SK-N-SH (cell line): ENCODE data around the gene TRIM14. TPM values are rescaled to one million over a fixed set of nuclear protein-coding genes. Genes with fewer than 3 reads are reported as not detected.
"Not testable (repeated sequence)": the region's sequence is repeated elsewhere in the genome, so short reads cannot be mapped to it uniquely, and the experiment has no call there.

ENCODE experiments used
- CTCF ChIA-PET: fragments of 300-600, 350-600 bp; formaldehyde crosslinking; extraction: SDS; loops from one replicate; lab custom pipeline; 2021; lab: Yijun Ruan, JAX
- POLR2A ChIA-PET: fragments of 350-600 bp; sonication (Branson Sonifier 250); formaldehyde crosslinking; extraction: SDS; loops from one replicate; lab custom pipeline; 2020; ENCODE audit warnings: antibody characterized with exemption, inconsistent platforms; lab: Yijun Ruan, JAX
- DNase-seq: peaks from one replicate; pipeline ENCODE4 v3.0.0; 2012
- H2AFZ ChIP-seq: fragments of 200-600 bp; sonication (generic); 2 replicates; pipeline ENCODE4 v1.8.1; 2016; ENCODE audit warnings: antibody characterized with exemption, mild to moderate bottlenecking, low read depth
- H3F3A ChIP-seq: fragments of 200-600 bp; sonication (generic); replicated peaks from 2 replicates; pipeline ENCODE3; 2016; ENCODE audit warnings: antibody characterized with exemption, mild to moderate bottlenecking; ENCODE audit not compliant: insufficient read depth
- H3K27ac ChIP-seq, 2 experiments: fragments of 200-500 bp in 1 of 2; fragments of 200-600 bp in 1 of 2; sonication (Bioruptor generic) in 1 of 2; sonication (generic), shearing (Covaris generic) in 1 of 2; 2 replicates each; pipeline versions ENCODE4 v1.5.1 to v1.6.1; 2014 to 2016; ENCODE audit warnings: low read depth in 2 of 2, inconsistent platforms in 1 of 2, low read length in 1 of 2, mild to moderate bottlenecking in 1 of 2, mixed read lengths in 1 of 2
- H3K27me3 ChIP-seq: fragments of 200-600 bp; sonication (generic), shearing (Covaris generic); 2 replicates; pipeline ENCODE4 v1.6.1; 2016; ENCODE audit warnings: mixed run types; ENCODE audit not compliant: insufficient read depth
- H3K36me3 ChIP-seq, 2 experiments: fragments of 200-500 bp in 1 of 2; fragments of 200-600 bp in 1 of 2; sonication (Bioruptor generic) in 1 of 2; sonication (generic) in 1 of 2; replicated peaks in 1 of 2; 2 replicates each; pipeline versions ENCODE3 to v1.5.1; 2014 to 2016; ENCODE audit warnings: low read length in 1 of 2, mild to moderate bottlenecking in 1 of 2; ENCODE audit not compliant: insufficient read depth in 2 of 2, control insufficient read depth in 1 of 2
- H3K4me1 ChIP-seq, 2 experiments: fragments of 200-500 bp in 1 of 2; fragments of 200-600 bp in 1 of 2; sonication (Bioruptor generic) in 1 of 2; sonication (generic), shearing (Covaris generic) in 1 of 2; 2 replicates each; pipeline versions ENCODE4 v1.5.1 to v1.6.1; 2014 to 2016; ENCODE audit warnings: low read depth in 1 of 2, low read length in 1 of 2, mixed run types in 1 of 2; ENCODE audit not compliant: insufficient read depth in 2 of 2, control insufficient read depth in 1 of 2
- H3K4me2 ChIP-seq: fragments of 200-600 bp; sonication (generic), shearing (Covaris generic); 2 replicates; pipeline ENCODE4 v1.6.1; 2017; ENCODE audit warnings: mixed run types
- H3K4me3 ChIP-seq, 2 experiments: fragments of 200-500 bp in 1 of 2; fragments of 200-600 bp in 1 of 2; sonication (Bioruptor generic) in 1 of 2; sonication (generic), shearing (Covaris generic) in 1 of 2; 2 replicates each; pipeline versions ENCODE4 v1.5.1 to v1.8.1; 2014 to 2016; ENCODE audit warnings: low read depth in 2 of 2, inconsistent platforms in 1 of 2, low read length in 1 of 2, mild to moderate bottlenecking in 1 of 2, mixed read lengths in 1 of 2, moderate library complexity in 1 of 2
- H3K79me2 ChIP-seq: fragments of 200-600 bp; sonication (generic); 2 replicates; pipeline ENCODE4 v1.8.1; 2017; ENCODE audit warnings: mild to moderate bottlenecking; ENCODE audit not compliant: insufficient read depth
- H3K9ac ChIP-seq: fragments of 200-600 bp; sonication (generic); 2 replicates; pipeline ENCODE4 v1.6.1; 2017; ENCODE audit warnings: mixed run types
- H3K9me2 ChIP-seq: fragments of 200-600 bp; sonication (generic); 2 replicates; pipeline ENCODE4 v1.6.1; 2017; ENCODE audit warnings: mixed run types
- H3K9me3 ChIP-seq: fragments of 200-600 bp; sonication (generic); 2 replicates; pipeline ENCODE4 v1.6.1; 2017; ENCODE audit warnings: mixed run types, mild to moderate bottlenecking, moderate library complexity
- H4K20me1 ChIP-seq: fragments of 200-600 bp; sonication (generic); 2 replicates; pipeline ENCODE4 v1.6.1; 2017; ENCODE audit warnings: mild to moderate bottlenecking, mixed run types; ENCODE audit not compliant: insufficient read depth
- ELF1 ChIP-seq: IDR thresholded peaks from 2 replicates; pipeline ENCODE4 v1.4.0; 2012
- EP300 ChIP-seq, 2 experiments: IDR thresholded peaks; 2 replicates each; pipeline versions ENCODE4 v1.4.0 to v1.6.1; 2012; ENCODE audit warnings: borderline replicate concordance in 1 of 2, low read depth in 1 of 2, low read length in 1 of 2
- EZH2phosphoT487 ChIP-seq: fragments of 200-600 bp; sonication (generic); IDR thresholded peaks from 2 replicates; pipeline ENCODE4 v1.6.1; 2017; ENCODE audit warnings: low read depth, mixed run types, mild to moderate bottlenecking, antibody characterized with exemption, moderate library complexity, borderline replicate concordance
- FOSL2 ChIP-seq: IDR thresholded peaks from 2 replicates; pipeline ENCODE4 v1.4.0; 2012; ENCODE audit warnings: low read depth, mild to moderate bottlenecking, moderate library complexity, borderline replicate concordance
- GABPA ChIP-seq: IDR thresholded peaks from 2 replicates; pipeline ENCODE4 v1.4.0; 2012; ENCODE audit warnings: low read depth, mild to moderate bottlenecking
- GATA2 ChIP-seq: sonication (generic); formaldehyde crosslinking; IDR thresholded peaks from 2 replicates; pipeline ENCODE4 v1.5.0; 2020; ENCODE audit warnings: mild to moderate bottlenecking, missing genetic modification reagents
- IRF3 ChIP-seq: fragments of 150-350 bp; IDR thresholded peaks from 2 replicates; pipeline ENCODE4 v1.6.1; 2016; ENCODE audit warnings: mild to moderate bottlenecking, low read depth, low read length
- MXI1 ChIP-seq: IDR thresholded peaks from 2 replicates; pipeline ENCODE4 v1.6.1; 2012; ENCODE audit warnings: mild to moderate bottlenecking, low read depth, low read length, improper control_type of control experiment
- NFIC ChIP-seq: IDR thresholded peaks from 2 replicates; pipeline ENCODE4 v1.4.0; 2012; ENCODE audit warnings: borderline replicate concordance
- POLR2AphosphoS5 ChIP-seq: IDR thresholded peaks from 2 replicates; pipeline ENCODE4 v1.6.1; 2012; ENCODE audit warnings: low read depth, low read length
- RCOR1 ChIP-seq: fragments of 150-350 bp; IDR thresholded peaks from 2 replicates; pipeline ENCODE4 v1.6.1; 2017; ENCODE audit warnings: antibody characterized with exemption, low read length
- REST ChIP-seq: IDR thresholded peaks from 2 replicates; pipeline ENCODE4 v1.6.1; 2012; ENCODE audit warnings: mild to moderate bottlenecking, low read depth, low read length, moderate library complexity
- RFX5 ChIP-seq: IDR thresholded peaks from 2 replicates; pipeline ENCODE4 v1.6.1; 2012; ENCODE audit warnings: mild to moderate bottlenecking, improper control_type of control experiment, low read length
- TAF1 ChIP-seq: IDR thresholded peaks from 2 replicates; pipeline ENCODE4 v1.6.1; 2012; ENCODE audit warnings: low read depth, mild to moderate bottlenecking, low read length, moderate library complexity, borderline replicate concordance
- TCF12 ChIP-seq: IDR thresholded peaks from 2 replicates; pipeline ENCODE4 v1.4.0; 2012
- TEAD4 ChIP-seq: IDR thresholded peaks from 2 replicates; pipeline ENCODE4 v1.4.0; 2012; ENCODE audit warnings: mild to moderate bottlenecking, borderline replicate concordance; ENCODE audit not compliant: insufficient read depth
- USF1 ChIP-seq: IDR thresholded peaks from 2 replicates; pipeline ENCODE4 v1.4.0; 2012; ENCODE audit warnings: low read depth, borderline replicate concordance
- YY1 ChIP-seq: IDR thresholded peaks from 2 replicates; pipeline ENCODE4 v1.4.0; 2012; ENCODE audit warnings: low read depth, mild to moderate bottlenecking
- WGBS: methylation state at CpG from one replicate; pipeline ENCODE4 v1.1.6; 2017; ENCODE audit warnings: low lambda C conversion rate; 5-methylcytosine and 5-hydroxymethylcytosine counted together
- polyA plus RNA-seq, 3 experiments: library from polyadenylated mRNA; depleted of rRNA; stranded (reverse); fragments of >200 nt; gene quantifications; 2 replicates each; pipeline ENCODE4 v1.2.3, GENCODE V29; 2012

TRIM14 gene
- polyA plus RNA-seq, 1 of the 3 experiments (the other 2 are of a cell fraction) = 15.3 TPM

GRCh38 chr9:98091735-98092612, 27.0 kb downstream of the TRIM14 start:
- no peaks in the 10 kb centered on the region for H3K4me1 ChIP-seq
- H3K9ac ChIP-seq = no peak overlapping the region
- ChIA-PET POLR2A (no interaction called here), CTCF (interaction anchor here (0.7 to 1.8 kb wide), 9 partner anchors 17 to 172 kb away, joined by 3 to 5 read pairs (median 3); partner anchors contain the start of gene TRIM14)
- WGBS = 98% methylated on average over 16 of the region's 17 CpGs
- H3K27me3 ChIP-seq = no peaks in the 10 kb centered on the region
- H4K20me1 ChIP-seq = no peaks in the 10 kb centered on the region
- no peak overlapping the region for H3K27ac ChIP-seq
- H3K4me3 ChIP-seq = no peak overlapping the region
- TF ChIP-seq USF1 (no peak), TEAD4 (no peak), ELF1 (no peak), FOSL2 (no peak), GATA2 (CRISPR knock-in tag) (no peak), IRF3 (no peak), REST (no peak), RCOR1 (no peak), POLR2AphosphoS5 (no peak), MXI1 (no peak), RFX5 (no peak), GABPA (no peak), EP300 (IDR thresholded peaks at IDR 0.05; ENCODE audit: borderline replicate concordance in 1 of 2, low read depth in 1 of 2, low read length in 1 of 2) (no peak), EZH2phosphoT487 (no peak), TCF12 (no peak), TAF1 (no peak), NFIC (no peak), YY1 (no peak)
- H3K79me2 ChIP-seq = no peaks in the 10 kb centered on the region
- no peaks in the 10 kb centered on the region for H3K9me2 ChIP-seq
- H2AFZ ChIP-seq = no peak overlapping the region
- H3F3A ChIP-seq = no peaks in the 10 kb centered on the region
- no peak for DNase-seq
- H3K36me3 ChIP-seq = peaks cover 2 to 3% of the 10 kb centered on the region in 2 experiments
- no peaks in the 10 kb centered on the region for H3K9me3 ChIP-seq
- H3K4me2 ChIP-seq = no peak overlapping the region

DNA sequence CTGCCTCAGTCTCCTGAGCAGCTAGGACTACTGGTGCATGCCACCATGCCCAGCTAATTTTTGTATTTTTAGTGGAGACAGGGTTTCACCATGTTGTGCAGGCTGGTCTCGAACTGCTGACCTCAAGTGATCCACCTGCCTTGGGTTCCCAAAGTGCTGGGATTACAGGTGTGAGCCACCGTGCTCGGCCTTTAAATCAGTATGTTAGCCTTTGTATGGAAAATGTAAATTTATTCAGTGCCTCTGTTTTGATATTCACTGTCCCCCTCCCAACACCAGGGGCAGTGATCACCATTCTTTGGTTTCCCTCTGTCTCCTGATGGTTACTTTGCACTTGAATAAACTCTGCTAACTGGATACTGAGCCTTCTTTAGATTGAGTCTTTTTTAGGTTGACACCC, 28.3 kb downstream of the TRIM14 start:
- H3K9ac ChIP-seq, H2AFZ ChIP-seq, H3K4me1 ChIP-seq, H3K27ac ChIP-seq, H3K4me2 ChIP-seq, H4K20me1 ChIP-seq, H3K4me3 ChIP-seq, H3K27me3 ChIP-seq, H3K9me2 ChIP-seq, POLR2A ChIA-PET, H3K79me2 ChIP-seq, H3F3A ChIP-seq, DNase-seq, H3K9me3 ChIP-seq, H3K36me3 ChIP-seq: not testable (repeated sequence)
- 93% methylated on average over 2 of the region's 3 CpGs for WGBS
- CTCF ChIA-PET = interaction anchor here (1.0 to 1.7 kb wide), 5 partner anchors 10 to 173 kb away, joined by 3 to 5 read pairs (median 4); no protein-coding TSS in a partner anchor
